ENCODE results near the gene DCDC2C. TPM values are rescaled to one million over a fixed set of nuclear protein-coding genes. Genes with fewer than 3 reads are reported as not detected.

The DCDC2C gene
- total and polyA plus RNA-seq, 2 donors: 0.21 to 0.38 TPM

GRCh38 chr2:3736112-3736511 lies 32.7 kb downstream of the DCDC2C start:
- WGBS: 94% methylated on average over 7 of the region's 7 CpGs
- no peak for DNase-seq (ENCODE audit: low read depth in 6 of 9, low spot score in 9 of 9)
- no peaks in the 10 kb centered on the region for H3K36me3 ChIP-seq (ENCODE audit: control insufficient read depth in 2 of 2, insufficient read depth in 2 of 2, low read length in 1 of 2)
- no peak overlapping the region for H3K27ac ChIP-seq (ENCODE audit: low read depth in 1 of 2, low read length in 1 of 2)
- H3K27me3 ChIP-seq (ENCODE audit: control insufficient read depth in 2 of 2, insufficient read depth in 1 of 2, low read length in 1 of 2): no peaks in the 10 kb centered on the region
- no peaks in the 10 kb centered on the region for H3K9me3 ChIP-seq (ENCODE audit: control insufficient read depth in 2 of 2, insufficient read depth in 1 of 2, low read length in 1 of 2)
- H3K4me1 ChIP-seq (ENCODE audit: control insufficient read depth in 2 of 2, insufficient read depth in 2 of 2, low read length in 2 of 2): no peaks in the 10 kb centered on the region
- H3K4me3 ChIP-seq (ENCODE audit: low read length in 2 of 2): no peak overlapping the region

- Histone ChIP-seq H3K9me3 (ENCODE audit: control insufficient read depth in 2 of 2, insufficient read depth in 1 of 2, low read length in 1 of 2) (no peaks in the 10 kb centered on the region), H3K4me1 (ENCODE audit: control insufficient read depth in 2 of 2, insufficient read depth in 2 of 2, low read length in 2 of 2) (no peaks in the 10 kb centered on the region), H3K27me3 (ENCODE audit: control insufficient read depth in 2 of 2, insufficient read depth in 1 of 2, low read length in 1 of 2) (no peaks in the 10 kb centered on the region), H3K27ac (ENCODE audit: low read depth in 1 of 2, low read length in 1 of 2) (no peak overlapping the region), H3K36me3 (ENCODE audit: control insufficient read depth in 2 of 2, insufficient read depth in 2 of 2, low read length in 1 of 2) (no peaks in the 10 kb centered on the region), H3K4me3 (ENCODE audit: low read length in 2 of 2) (no peak overlapping the region)
- DNase-seq (ENCODE audit: low read depth in 6 of 9, low spot score in 9 of 9): no peak
- 88% methylated on average over 9 of the region's 9 CpGs for WGBS
Measured at GRCh38 chr2:3737128-3737527, 33.8 kb downstream of the DCDC2C start.

GRCh38 chr2:3738454-3738853 lies 35.1 kb downstream of the DCDC2C start:
- Histone ChIP-seq H3K9me3 (ENCODE audit: control insufficient read depth in 2 of 2, insufficient read depth in 1 of 2, low read length in 1 of 2) (no peaks in the 10 kb centered on the region), H3K27ac (ENCODE audit: low read depth in 1 of 2, low read length in 1 of 2) (no peak overlapping the region), H3K4me3 (ENCODE audit: low read length in 2 of 2) (no peak overlapping the region), H3K36me3 (ENCODE audit: control insufficient read depth in 2 of 2, insufficient read depth in 2 of 2, low read length in 1 of 2) (no peaks in the 10 kb centered on the region), H3K27me3 (ENCODE audit: control insufficient read depth in 2 of 2, insufficient read depth in 1 of 2, low read length in 1 of 2) (no peaks in the 10 kb centered on the region), H3K4me1 (ENCODE audit: control insufficient read depth in 2 of 2, insufficient read depth in 2 of 2, low read length in 2 of 2) (no peaks in the 10 kb centered on the region)
- DNase-seq (ENCODE audit: low read depth in 6 of 9, low spot score in 9 of 9): peak in 1 of 9 donors; percentile 7
- WGBS: 77% methylated on average over 3 of the region's 3 CpGs

- WGBS: 96% methylated on average over 19 of the region's 19 CpGs
- no peak for DNase-seq (ENCODE audit: low read depth in 6 of 9, low spot score in 9 of 9)
- H3K4me1 ChIP-seq (ENCODE audit: control insufficient read depth in 2 of 2, insufficient read depth in 2 of 2, low read length in 2 of 2): no peaks in the 10 kb centered on the region
- H3K27ac ChIP-seq (ENCODE audit: low read depth in 1 of 2, low read length in 1 of 2): no peak overlapping the region
- H3K36me3 ChIP-seq (ENCODE audit: control insufficient read depth in 2 of 2, insufficient read depth in 2 of 2, low read length in 1 of 2): no peaks in the 10 kb centered on the region
- no peaks in the 10 kb centered on the region for H3K27me3 ChIP-seq (ENCODE audit: control insufficient read depth in 2 of 2, insufficient read depth in 1 of 2, low read length in 1 of 2)
- no peak overlapping the region for H3K4me3 ChIP-seq (ENCODE audit: low read length in 2 of 2)
- no peaks in the 10 kb centered on the region for H3K9me3 ChIP-seq (ENCODE audit: control insufficient read depth in 2 of 2, insufficient read depth in 1 of 2, low read length in 1 of 2)
Measured at GRCh38 chr2:3739313-3739712, 35.9 kb downstream of the DCDC2C start.

- Histone ChIP-seq H3K9me3 (ENCODE audit: control insufficient read depth in 2 of 2, insufficient read depth in 1 of 2, low read length in 1 of 2) (no peaks in the 10 kb centered on the region), H3K4me3 (ENCODE audit: low read length in 2 of 2) (no peak overlapping the region), H3K36me3 (ENCODE audit: control insufficient read depth in 2 of 2, insufficient read depth in 2 of 2, low read length in 1 of 2) (no peaks in the 10 kb centered on the region), H3K27me3 (ENCODE audit: control insufficient read depth in 2 of 2, insufficient read depth in 1 of 2, low read length in 1 of 2) (no peaks in the 10 kb centered on the region), H3K4me1 (ENCODE audit: control insufficient read depth in 2 of 2, insufficient read depth in 2 of 2, low read length in 2 of 2) (no peaks in the 10 kb centered on the region), H3K27ac (ENCODE audit: low read depth in 1 of 2, low read length in 1 of 2) (no peak overlapping the region)
- no peak for DNase-seq (ENCODE audit: low read depth in 6 of 9, low spot score in 9 of 9)
- 46% methylated on average over 8 of the region's 8 CpGs for WGBS
Measured at GRCh38 chr2:3741396-3741795, 38.0 kb downstream of the DCDC2C start.

- WGBS: 98% methylated on average over 13 of the region's 13 CpGs
- no peaks in the 10 kb centered on the region for H3K9me3 ChIP-seq (ENCODE audit: control insufficient read depth in 2 of 2, insufficient read depth in 1 of 2, low read length in 1 of 2)
Measured at GRCh38 chr2:3741867-3742602, 38.7 kb downstream of the DCDC2C start.

GRCh38 chr2:3742743-3743508 lies 39.6 kb downstream of the DCDC2C start:
- no peak overlapping the region for H3K27ac ChIP-seq (ENCODE audit: low read depth in 1 of 2, low read length in 1 of 2)
- H3K4me3 ChIP-seq (ENCODE audit: low read length in 2 of 2): no peak overlapping the region
- 94% methylated on average over 5 of the region's 5 CpGs for WGBS

More at GRCh38 chr2:3741867-3742602, 38.7 kb downstream of the DCDC2C start:
- Histone ChIP-seq H3K27me3 (ENCODE audit: control insufficient read depth in 2 of 2, insufficient read depth in 1 of 2, low read length in 1 of 2) (no peaks in the 10 kb centered on the region), H3K4me1 (ENCODE audit: control insufficient read depth in 2 of 2, insufficient read depth in 2 of 2, low read length in 2 of 2) (no peaks in the 10 kb centered on the region), H3K27ac (ENCODE audit: low read depth in 1 of 2, low read length in 1 of 2) (no peak overlapping the region), H3K36me3 (ENCODE audit: control insufficient read depth in 2 of 2, insufficient read depth in 2 of 2, low read length in 1 of 2) (no peaks in the 10 kb centered on the region), H3K4me3 (ENCODE audit: low read length in 2 of 2) (no peak overlapping the region)
- no peak for DNase-seq (ENCODE audit: low read depth in 6 of 9, low spot score in 9 of 9)

GRCh38 chr2:3743951-3744555 lies 40.7 kb downstream of the DCDC2C start:
- no peak overlapping the region for H3K4me3 ChIP-seq (ENCODE audit: low read length in 2 of 2)
- no peaks in the 10 kb centered on the region for H3K9me3 ChIP-seq (ENCODE audit: control insufficient read depth in 2 of 2, insufficient read depth in 1 of 2, low read length in 1 of 2)
- H3K4me1 ChIP-seq (ENCODE audit: control insufficient read depth in 2 of 2, insufficient read depth in 2 of 2, low read length in 2 of 2): no peaks in the 10 kb centered on the region
- no peaks in the 10 kb centered on the region for H3K36me3 ChIP-seq (ENCODE audit: control insufficient read depth in 2 of 2, insufficient read depth in 2 of 2, low read length in 1 of 2)
- 96% methylated on average over 12 of the region's 12 CpGs for WGBS
- no peaks in the 10 kb centered on the region for H3K27me3 ChIP-seq (ENCODE audit: control insufficient read depth in 2 of 2, insufficient read depth in 1 of 2, low read length in 1 of 2)
- DNase-seq (ENCODE audit: low read depth in 6 of 9, low spot score in 9 of 9): no peak
- H3K27ac ChIP-seq (ENCODE audit: low read depth in 1 of 2, low read length in 1 of 2): no peak overlapping the region

More at GRCh38 chr2:3742743-3743508, 39.6 kb downstream of the DCDC2C start:
- Histone ChIP-seq H3K9me3 (ENCODE audit: control insufficient read depth in 2 of 2, insufficient read depth in 1 of 2, low read length in 1 of 2) (no peaks in the 10 kb centered on the region), H3K27me3 (ENCODE audit: control insufficient read depth in 2 of 2, insufficient read depth in 1 of 2, low read length in 1 of 2) (no peaks in the 10 kb centered on the region), H3K4me1 (ENCODE audit: control insufficient read depth in 2 of 2, insufficient read depth in 2 of 2, low read length in 2 of 2) (no peaks in the 10 kb centered on the region), H3K36me3 (ENCODE audit: control insufficient read depth in 2 of 2, insufficient read depth in 2 of 2, low read length in 1 of 2) (no peaks in the 10 kb centered on the region)
- no peak for DNase-seq (ENCODE audit: low read depth in 6 of 9, low spot score in 9 of 9)

- H3K36me3 ChIP-seq (ENCODE audit: control insufficient read depth in 2 of 2, insufficient read depth in 2 of 2, low read length in 1 of 2): no peaks in the 10 kb centered on the region
- H3K27me3 ChIP-seq (ENCODE audit: control insufficient read depth in 2 of 2, insufficient read depth in 1 of 2, low read length in 1 of 2): no peaks in the 10 kb centered on the region
- no peak overlapping the region for H3K27ac ChIP-seq (ENCODE audit: low read depth in 1 of 2, low read length in 1 of 2)
- no peaks in the 10 kb centered on the region for H3K9me3 ChIP-seq (ENCODE audit: control insufficient read depth in 2 of 2, insufficient read depth in 1 of 2, low read length in 1 of 2)
- 73% methylated on average over 12 of the region's 12 CpGs for WGBS
- no peak overlapping the region for H3K4me3 ChIP-seq (ENCODE audit: low read length in 2 of 2)
- H3K4me1 ChIP-seq (ENCODE audit: control insufficient read depth in 2 of 2, insufficient read depth in 2 of 2, low read length in 2 of 2): no peaks in the 10 kb centered on the region
- no peak for DNase-seq (ENCODE audit: low read depth in 6 of 9, low spot score in 9 of 9)
Measured at GRCh38 chr2:3745920-3746319, 42.5 kb downstream of the DCDC2C start.

All from thymus (tissue), 11 donors.